Transverse colon (tissue), 3 donors: ENCODE measurements around the gene SLC28A3.

Experiments
- CTCF ChIP-seq, 5 experiments: fragments of 200-600 bp in 3 of 5; fragments of 450-650 bp in 2 of 5; sonication (generic) in 3 of 5; IDR thresholded peaks; 1 replicate in 2 of 5; 2 replicates in 3 of 5; pipeline ENCODE4 v1.5.1; 2016 to 2017; ENCODE audit warnings: antibody characterized with exemption in 5 of 5, inconsistent platforms in 3 of 5, mild to moderate bottlenecking in 2 of 5, moderate library complexity in 1 of 5
- POLR2A ChIP-seq: fragments of 450-650 bp; IDR thresholded peaks from one replicate; pipeline ENCODE4 v1.6.1; 2016; ENCODE audit warnings: antibody characterized with exemption, mild to moderate bottlenecking, moderate library complexity

GRCh38 chr9:84386753-84387152 lies 46.2 kb upstream of the SLC28A3 start:
- no peak for TF ChIP-seq CTCF (IDR thresholded peaks at IDR 0.05)
- no peak for TF ChIP-seq POLR2A
